ENCODE measurements around the gene TIGD6.
"Not testable (repeated sequence)": the region's sequence is repeated elsewhere in the genome, so short reads cannot be mapped to it uniquely, and the experiment has no call there.

The TIGD6 gene

DNA sequence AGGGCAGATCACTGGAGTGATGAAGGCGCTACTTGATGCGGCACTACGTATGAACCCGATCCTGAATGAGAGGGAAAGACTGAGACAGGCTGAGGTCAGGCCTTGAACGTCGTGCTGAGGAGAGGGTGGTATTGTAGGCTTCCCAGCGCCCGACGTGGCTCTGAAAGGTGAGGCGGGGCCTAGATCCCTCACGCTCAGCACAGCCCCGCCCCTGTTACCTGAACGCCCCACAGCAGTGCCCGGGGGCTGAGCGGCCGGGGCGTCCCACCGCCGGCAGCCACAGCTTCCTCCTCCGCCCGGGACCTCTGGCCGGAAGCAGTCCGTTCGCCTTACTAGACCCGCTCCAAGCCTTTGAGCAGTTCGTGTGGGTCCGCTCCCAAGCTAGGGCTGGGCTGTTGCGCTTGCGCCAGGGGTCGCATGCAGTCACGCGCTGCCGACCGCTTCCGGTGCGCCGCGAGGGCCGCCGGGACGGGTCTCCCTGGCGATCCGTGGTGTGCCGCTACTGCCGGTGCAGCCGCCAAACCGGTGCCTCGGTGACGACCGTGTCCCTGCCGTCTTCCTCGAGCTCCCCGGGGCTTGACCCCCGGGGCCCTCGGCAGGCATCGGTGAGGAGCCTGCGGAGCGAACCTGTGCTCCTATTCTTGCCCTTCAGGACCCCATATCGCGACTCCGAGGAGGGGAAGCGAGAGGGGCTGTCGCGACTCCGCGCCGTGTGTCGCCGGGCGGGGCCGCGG is at the start of gene TIGD6, which contains the start of gene HMGXB3:
TIGD6 (minus strand) TSS at position 399 of the 734 bp plus-strand sequence. CDS start 4,306 bp downstream, outside the sequence.
HMGXB3 (plus strand) TSS at position 484 of the 734 bp plus-strand sequence. CDS start 4,114 bp downstream, outside the sequence.
- peak; percentile 65 for DNase-seq

DNA sequence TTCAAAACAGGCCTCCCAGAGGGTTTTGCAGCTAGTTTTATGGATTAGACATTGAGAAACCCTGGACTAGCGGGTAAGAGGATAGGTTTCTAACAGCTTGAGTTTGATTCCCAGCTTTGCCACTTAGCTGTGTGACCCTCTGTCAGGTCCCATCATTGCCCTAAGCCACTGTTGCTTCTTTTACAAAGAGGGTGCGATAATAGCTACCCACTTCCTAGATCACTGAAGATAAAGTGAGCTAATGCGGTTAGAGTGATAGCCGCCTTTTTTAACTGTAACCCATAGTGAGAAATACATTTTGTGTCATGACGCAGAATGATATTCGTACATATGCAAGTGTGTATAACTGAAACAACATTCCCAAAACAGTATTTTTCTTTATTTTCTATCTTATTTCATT is 45.6 kb upstream of the TIGD6 start:
- DNase-seq = no peak

DNA sequence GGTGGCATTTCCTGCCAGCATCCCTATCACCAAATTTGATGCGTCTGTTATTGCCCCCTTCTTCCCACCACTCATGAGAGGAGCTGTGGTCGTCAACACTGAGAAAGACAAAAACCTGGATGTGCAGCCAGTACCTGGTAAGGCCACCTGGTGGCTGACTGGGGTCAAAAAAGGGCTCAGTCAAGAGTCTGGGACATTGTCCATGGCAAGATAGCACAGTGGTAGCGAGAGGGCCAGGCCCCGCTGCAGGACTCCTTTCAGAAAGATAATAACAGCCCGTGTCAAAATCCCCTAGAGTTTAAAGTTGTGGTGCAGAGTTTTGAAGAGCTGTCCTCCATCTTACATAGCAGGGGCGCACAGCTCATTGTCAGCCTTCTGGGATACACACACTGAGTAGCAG is 45.1 kb upstream of the TIGD6 start:
- DNase-seq = no peak

DNA sequence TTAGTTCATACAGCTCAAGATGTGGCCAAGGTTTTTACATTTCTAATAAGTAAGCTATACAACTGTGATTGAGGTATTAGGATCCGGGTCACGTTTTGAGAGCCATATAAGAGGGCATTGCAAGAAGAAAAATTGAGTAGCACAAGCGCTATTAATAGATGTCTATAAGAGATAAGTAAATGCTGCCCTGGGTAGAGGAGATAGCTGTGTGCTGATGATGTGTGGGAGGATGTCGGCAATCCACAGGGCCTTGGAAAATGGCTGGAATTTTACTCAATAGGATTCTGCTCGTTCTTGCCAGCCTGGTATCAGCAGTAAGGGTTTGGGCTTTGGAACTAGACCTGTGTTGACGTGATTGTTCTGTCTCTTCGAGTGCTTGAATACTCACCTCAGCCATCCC is 44.3 kb upstream of the TIGD6 start:
- no peak for DNase-seq

DNA sequence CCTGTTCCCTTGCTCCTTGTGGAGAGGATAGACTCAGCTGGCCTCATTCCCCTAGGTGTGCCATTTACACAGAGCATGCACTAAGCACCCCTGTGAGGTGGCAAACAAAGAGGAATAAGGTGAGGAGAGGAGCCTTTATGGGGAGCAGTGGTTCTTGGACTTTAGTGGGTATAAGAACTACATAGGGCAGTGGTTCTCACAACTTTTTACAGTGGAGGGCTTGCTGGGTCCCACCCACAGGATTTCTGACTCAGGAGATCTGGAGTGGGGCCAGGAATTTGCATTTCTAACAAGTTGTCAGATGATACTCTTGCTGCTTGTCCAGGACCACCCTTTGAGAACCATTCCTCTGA is 43.9 kb upstream of the TIGD6 start:
- no peak for DNase-seq

DNA sequence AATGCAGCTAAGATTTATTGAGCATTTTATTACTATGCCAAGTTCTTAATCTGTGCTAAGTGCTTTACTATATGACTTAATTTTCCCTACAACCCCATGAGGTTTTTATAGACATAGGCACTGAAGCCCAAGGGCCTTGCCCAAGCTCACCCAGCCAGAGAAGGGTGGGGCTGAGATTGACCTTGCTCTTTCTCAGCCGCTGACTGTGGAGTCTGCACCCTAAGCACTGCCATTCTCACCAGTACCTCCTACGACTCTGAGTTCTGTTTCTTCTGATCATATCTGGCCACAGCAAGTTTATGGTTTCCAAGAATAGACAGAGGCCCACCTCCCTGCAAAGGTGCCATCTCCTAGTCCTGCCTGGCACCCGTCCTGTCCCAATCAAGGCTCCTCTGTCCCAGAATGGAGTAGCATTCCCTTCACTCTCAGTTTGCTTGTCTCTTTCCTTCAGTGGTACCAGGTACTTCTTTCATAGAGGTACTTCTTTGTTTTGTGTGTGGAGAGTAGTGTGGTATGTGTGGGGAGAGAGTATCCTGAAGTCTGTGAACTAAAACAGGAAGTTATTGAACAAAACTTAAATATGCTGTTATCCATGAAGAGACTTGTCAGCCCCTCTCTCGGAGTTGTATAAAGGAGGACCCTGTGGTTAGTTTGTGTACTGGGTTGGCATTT is 43.3 kb upstream of the TIGD6 start:
- no peak for DNase-seq

DNA sequence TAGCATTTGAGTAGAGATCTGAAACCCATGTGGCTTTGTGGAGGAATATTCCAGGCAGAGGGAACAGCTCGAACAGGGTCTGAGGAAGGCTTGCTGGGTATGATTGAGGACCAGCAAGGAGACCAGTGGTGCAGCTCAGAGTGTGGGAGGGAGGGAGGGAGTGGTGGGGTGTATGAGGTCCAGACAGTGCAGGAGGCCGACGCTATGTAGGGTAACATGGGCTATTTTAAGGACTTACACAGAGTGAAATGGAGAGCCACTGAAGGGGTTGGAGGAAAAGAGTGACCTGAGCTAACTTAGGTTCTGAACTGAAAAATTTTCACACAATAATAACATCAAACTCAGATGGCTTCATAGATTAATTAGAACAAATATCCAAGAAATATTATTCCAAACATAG is 42.0 kb upstream of the TIGD6 start:
- DNase-seq = no peak

DNA sequence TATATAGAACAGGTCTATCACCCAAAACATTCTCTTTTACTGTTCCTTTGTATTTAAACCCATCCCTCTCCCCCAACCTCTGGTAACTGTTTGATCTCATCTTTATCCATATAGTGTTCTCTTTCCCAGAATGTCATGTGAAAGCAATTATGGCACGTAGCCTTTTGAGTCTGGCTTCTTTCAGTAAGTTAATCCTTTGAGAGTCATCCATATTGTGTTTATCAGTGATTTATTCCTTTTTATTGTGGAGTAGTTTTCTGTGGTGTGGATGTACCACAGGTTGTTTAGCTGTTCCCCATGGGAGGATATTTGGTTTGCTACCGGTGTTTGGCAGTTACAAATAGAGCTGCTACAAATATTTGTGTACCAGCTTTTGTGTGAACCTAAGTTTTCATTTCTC is 38.1 kb upstream of the TIGD6 start:
- no peak for DNase-seq

DNA sequence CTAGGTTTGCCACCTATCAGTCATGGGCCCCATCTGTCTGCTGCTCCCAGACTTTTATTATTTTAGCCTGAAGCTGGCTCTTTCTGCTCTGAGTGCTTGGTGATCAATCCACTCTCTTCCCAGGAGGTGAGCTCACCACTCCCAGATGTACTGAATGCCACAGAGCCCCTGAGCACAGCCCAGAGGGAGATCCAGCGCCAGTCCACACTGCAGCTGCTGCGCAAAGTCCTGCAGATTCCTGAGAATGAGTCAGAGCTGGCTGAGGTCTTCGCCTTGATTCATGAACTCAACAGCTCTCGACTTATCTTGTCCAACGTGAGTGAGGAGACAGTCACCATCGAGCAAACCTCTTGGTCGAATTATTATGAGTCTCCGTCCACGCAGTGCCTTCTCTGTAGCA is 36.1 kb upstream of the TIGD6 start:
- DNase-seq = no peak

DNA sequence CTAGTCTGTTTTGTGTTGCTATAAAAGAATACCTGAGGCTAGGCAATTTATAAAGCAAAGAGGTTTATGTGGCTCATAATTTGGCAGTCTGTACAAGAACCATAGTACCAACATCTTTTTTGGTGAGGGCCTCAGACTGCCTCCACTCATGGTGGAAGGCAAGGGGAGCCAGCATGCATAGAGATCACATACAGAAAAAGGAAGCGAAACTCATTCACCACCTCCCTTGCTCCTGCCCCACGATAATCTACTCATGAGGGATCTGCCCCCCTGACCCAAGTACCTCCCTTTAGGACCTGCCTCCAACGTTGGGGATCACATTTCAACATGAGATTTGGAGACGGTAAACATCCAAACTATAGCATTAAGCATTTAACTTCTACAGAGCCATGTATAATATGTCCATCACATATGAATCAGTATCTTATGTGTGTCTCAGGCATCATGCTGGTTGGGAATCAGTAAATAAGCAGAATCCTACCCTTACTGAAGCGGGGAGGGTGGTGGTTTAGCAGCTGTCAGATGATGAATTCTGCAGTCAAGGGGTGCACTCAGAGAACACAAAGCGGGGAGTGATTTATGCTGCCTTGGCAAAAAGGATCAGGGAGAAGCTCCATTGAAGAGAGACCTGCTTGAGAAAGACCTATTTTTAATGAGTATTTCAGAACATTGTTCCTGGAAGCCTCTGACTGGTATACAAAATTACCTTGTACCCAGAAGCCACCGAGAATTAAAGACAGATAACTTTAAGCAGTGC is 34.9 kb upstream of the TIGD6 start:
- DNase-seq = no peak

DNA sequence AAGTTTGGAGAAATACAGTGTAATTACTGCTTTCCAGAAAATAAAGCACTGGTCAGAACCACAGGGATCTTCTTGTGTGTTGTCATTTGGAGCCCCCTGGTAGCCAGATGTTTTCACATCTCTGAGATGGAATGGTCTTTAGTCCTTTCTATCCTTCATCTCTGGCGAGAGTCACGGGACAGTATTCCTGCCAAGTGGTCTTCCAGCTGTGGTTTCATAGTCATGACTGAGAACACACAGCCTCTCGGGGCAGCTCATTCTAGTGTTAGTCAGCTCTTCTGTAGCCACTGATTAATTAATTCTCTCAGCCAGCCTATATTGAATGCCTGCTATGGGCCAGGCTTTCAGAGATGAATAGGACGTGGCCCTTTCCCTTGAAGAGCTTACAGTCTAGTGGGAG is 34.2 kb upstream of the TIGD6 start:
- no peak for DNase-seq

DNA sequence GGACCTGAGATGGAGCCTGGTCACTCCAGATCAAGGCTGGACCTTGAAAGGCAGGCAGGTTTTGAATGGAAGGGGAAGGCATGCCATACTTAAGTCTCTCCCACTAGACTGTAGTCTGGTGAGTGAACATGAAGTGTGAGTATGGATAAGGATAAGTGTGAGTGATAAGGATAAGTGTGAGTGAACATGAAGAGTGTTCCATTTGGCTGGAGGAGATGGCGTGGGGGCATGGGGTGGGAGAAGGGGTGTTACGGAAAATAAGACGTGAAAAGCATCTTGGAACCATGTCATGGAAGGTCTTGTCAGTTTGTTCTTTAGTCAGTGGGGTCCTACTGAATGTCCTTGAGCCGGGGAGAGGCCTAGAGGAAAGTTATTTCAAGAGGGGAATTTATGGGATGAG is 32.9 kb upstream of the TIGD6 start:
- no peak for DNase-seq

DNA sequence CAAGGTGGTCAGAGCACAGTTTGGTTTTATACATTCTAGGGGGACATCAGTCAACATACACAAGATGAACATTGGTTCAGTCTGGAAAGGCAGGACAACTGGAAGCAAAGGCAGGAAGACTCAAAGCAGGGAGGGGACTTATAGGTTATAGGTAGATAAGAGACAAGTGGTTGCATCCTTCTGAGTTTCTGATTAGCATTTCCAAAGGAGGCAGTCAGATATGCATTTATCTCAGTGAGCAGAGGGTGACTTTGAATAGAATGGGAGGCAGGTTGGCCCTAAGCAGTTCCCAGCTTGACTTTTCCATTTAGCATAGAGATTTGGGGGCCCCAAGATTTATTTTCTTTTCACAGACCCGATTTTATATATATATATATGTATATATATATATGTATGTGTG is 27.6 kb upstream of the TIGD6 start:
- DNase-seq = not testable (repeated sequence)

DNA sequence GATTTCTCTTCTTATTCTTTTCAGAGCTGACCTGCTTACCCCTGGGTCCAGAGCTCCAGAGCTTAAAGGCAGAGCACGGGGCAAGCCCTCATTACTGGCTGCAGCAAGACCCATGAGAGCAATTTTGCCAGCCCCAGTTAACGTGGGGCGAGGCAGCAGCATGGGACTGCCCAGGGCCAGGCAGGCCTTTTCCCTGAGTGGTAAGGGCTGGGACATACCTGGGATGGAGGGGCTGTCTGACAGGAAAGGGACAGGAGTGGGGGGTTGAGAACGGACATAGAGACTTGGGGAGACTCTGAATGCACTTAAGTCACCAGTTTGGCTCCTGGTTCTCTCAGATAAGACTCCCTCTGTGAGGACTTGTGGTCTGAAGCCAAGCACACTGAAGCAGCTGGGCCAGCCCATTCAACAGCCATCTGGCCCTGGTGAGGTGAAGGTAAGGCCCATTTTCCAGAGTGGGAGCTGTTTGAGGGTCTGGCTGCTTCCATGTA is 26.3 kb upstream of the TIGD6 start:
- no peak for DNase-seq

DNA sequence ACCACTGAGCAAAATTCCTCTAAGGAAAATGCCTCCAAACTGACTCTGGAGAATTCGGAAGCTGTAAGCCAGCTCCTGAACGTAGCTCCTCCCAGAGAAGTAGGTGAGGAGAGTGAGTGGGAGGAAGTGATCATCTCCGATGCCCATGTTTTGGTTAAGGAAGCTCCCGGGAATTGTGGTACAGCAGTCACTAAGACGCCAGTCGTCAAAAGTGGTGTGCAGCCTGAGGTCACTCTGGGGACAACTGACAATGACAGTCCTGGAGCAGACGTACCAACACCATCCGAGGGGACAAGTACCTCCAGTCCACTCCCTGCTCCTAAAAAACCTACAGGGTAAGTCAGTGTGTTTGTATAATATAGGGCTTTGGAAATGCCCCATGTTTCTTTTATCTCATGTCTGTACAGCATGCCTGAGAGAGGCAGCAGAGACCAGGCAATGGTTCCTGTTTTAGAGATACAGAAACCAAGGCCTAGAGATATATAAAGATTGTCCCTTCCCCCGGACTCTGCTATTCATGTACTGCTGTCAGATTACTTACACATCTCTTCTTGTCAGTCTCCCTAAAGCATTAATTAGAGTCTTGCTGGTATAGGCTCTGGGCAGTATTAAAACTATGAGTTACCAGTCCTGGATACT is 24.0 kb upstream of the TIGD6 start:
- DNase-seq = no peak

DNA sequence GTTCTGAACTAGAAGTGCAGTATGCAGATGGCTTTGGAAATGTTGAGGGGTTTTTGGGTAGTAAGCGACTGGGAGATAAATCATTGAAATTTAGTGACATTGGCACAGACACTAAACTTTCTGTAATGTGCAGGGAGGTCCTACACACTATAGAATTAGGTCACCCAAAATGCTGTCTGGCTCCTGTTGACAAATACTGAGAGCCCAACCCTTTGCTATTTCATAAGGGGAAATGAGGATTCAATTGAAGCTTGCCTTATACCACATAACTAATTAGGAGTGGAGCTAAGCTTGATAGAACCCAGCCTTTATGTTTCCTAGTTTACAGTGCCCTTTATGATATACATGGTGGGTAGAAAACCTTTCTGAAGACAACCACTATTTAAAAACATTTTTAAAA is 22.7 kb upstream of the TIGD6 start:
- no peak for DNase-seq

DNA sequence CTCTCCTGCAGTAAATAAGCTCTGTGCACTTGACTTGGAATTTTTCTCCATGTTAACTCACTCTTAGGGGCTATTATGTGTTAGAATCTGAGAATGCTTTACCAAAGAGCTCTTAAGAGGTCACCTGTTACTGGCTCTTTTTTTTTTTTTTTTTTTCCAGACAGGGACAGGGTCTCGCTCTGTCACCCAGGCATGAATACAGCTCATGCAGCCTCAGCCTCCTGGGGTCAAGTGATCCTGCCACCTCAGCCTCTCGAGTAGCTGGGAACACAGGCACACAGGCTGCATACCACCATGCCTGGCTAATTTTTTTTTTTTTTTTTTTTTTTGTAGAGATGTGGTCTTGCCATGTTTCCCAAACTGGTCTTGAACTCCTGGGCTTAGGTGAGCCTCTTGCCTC is 22.2 kb upstream of the TIGD6 start:
- DNase-seq = no peak

DNA sequence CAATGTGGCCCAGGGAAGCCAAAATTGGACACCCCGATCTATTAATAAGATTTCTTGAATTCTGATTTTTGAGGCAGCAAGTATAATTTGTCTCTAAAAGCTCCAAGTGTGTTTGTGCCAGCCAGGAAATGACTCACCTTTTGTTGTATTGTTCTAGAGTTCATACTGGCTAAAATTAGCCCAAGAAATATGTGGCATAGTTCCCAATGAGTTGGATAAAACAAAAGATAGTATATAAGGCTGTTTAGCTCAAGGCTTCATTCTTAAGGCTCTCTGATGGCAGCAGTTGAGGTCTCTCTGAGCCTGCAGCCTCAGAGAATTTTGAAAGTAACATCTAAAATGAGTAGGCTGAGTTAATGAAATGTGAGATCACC is 21.7 kb upstream of the TIGD6 start:
- no peak for DNase-seq

DNA sequence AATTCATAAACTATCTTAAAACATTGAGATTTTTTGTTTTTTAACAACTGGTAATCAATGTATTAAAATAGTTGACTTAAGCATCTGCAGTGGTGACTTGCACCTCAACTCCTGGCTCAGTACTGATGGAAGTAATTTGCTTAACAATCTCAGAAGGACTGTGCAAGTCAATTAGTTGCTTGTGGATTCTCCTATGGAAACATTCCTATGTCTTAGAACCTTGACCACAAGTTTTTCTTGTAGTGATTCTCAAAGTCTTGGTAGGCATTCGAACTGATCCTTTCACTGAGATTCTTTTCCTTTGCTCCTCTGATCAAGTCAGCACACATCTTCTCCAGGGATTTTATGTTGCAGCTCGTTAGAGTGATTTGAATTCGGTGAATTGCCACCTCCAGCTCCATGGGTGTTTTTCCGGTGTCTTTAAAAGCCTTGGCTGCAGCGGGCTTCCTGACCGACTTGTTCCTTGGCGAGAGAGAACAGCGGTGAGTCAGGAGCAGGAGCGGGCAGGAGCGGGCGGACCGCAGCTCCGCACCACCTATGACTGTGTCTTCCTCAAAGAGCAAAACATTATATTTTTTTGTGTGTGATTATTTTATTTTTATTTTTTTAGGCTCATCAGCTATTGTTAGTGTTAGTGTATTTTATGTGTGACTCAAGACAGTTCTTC is 21.2 kb upstream of the TIGD6 start:
- DNase-seq = no peak

DNA sequence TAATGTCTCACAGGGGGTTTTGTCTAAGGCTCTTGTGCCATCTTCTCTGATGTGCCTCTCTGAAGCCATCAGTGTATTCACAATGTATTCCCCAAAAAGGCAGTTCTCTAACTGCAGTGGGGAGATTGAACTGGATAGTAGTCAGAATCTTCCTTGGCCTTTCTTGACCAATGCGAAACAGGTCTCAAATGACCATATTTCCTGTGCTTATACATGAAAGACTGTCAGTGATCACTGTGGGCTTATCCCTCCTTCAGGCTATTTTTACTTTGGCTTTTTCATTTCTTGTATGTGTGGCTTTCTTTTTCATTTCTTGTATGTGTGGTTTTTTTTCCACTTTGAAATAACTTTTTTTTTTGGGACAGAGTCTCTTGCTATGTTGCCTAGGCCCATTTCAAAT is 19.8 kb upstream of the TIGD6 start:
- DNase-seq = no peak

DNA sequence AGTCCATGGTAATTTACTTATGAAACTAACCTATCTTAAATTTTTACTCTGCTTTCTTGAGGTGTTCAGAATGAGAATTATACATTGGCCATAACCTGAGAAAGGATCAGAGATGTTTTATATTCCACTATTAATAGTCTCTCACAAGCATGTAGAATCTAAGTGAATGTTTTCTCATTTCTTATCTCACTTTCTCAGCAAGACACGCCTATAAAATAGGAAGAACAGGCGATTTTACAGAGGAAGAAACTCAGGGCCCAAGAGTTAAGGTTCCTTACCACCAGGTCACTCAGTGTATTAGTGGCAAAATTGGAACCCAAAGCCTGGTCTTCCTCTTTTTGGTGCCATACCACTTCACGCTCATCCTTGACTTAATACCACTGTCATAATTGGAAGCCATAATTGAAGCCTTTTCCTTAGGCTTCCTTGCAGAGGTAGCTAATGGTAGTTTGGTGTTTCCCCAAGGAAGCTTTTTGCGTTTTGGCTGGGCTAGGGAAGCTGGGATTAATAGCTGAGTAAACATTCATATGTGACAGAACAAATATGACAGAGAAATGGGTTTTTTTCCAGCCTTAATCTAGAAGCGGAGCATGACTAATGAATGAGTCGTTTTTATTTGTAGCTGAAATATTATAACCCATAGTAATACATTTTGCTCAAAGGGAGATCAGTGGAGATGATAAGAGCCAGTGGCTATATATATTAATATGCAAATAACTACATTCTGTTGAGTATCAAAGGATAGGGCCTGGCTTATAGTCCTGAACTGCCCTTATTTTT is 17.0 kb upstream of the TIGD6 start:
- no peak for DNase-seq

DNA sequence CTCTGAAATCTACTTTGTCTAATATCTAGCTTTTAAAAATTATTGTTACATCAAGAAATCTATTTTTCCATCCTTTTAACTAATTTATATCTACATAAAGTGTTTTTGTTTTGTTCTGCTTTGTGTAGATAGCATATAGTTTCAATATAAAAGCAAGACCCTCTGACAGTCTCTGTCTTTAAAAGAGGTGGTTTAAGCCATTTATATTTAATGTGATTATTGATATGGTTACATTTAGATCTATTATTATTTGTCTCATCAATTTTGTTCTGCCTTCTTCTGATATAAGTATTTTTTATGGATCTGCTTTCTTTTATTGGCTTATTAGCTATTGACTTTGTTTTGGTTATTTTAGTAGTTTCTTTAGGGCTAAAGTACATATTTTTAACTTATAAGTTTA is 16.1 kb upstream of the TIGD6 start:
- DNase-seq = no peak

Measured in activated T-cell treated with anti-CD3 and anti-CD28 coated beads for 4 hours (primary cell).